ENCODE data around the gene PDIA6. TPM values are rescaled to one million over a fixed set of nuclear protein-coding genes. Genes with fewer than 3 reads are reported as not detected.
"Not testable (repeated sequence)": the region's sequence is repeated elsewhere in the genome, so short reads cannot be mapped to it uniquely, and the experiment has no call there.

Gene PDIA6
- total RNA-seq, 1 donor from 2014 or later = 119 TPM

DNA sequence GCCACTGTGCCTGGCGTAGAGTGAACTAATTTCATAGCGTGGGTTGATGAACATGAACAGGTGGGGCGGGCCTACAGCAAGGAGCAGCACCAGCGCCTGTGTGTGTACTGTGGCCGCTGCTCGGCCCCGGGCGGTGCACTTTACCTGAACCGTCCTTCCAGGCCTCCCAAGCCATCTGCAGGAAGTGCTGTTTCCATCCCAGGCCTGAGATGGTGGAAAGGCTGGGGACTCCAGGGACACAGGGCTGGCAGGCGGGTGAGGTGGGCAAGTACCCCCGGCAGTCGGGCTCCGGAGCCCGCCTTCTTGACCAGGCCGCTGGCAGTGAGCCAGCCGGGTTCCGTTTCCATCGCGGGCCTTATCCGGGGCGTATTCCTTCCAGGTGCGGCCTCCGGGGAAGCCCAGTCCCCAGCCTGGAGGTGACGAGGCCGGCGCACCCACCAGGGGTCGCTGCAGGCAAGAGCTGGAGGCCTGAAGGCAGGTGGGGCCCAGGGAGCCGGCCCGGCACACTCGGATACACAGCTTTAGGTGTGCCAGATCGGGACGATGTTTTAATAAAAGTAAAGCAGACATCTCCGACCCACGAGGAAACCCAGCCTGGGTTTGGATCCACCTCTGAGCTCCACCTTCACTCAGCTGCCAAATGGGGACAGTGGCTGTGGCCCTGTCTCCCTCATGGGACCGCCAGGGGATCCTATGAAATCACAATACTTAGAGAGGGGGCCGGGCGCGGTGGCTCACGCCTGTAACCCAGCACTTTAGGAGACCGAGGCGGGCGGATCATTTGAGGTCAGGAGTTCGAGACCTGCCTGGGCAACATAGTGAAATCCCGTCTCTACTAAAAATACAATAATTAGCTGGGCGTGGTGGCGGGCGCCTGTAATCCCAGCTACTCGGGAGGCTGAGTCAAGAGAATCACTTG, 22.7 kb upstream of the PDIA6 start:
- ATAC-seq (peak; percentile 84), DNase-seq (peak; percentile 88)
- intact Hi-C loops (cut with micrococcal nuclease) = loop anchor here (5.0 kb wide), 1 partner anchor 287 kb away; no protein-coding TSS in a partner anchor

DNA sequence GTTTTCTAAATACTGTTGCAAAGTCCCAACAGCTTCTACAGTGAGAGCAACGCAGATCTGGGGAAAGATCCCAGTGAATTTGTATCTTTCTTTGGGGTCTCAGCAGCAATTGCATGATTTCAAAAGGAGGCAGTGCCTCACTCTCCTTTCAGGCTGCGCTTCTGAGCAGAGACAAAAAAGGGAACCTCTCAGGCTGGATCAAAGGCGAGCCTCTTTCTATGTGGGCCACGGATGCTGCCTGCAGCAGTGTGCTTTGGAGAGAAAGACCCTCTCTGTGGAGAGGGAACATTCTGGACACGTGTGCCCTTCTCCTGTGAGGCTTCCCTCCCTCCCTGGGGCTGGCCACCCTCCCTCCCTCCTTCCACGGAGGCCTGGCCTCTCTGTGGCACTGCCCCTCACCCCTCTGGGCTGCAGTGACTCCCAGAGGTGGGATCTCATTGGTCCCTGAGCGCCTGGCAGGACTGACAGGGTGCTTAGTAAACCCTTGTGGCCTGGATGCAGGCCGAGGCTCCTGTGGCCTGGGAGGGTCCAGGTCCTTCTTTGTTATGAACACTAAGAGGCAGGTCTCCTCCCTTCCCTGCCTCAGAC, 21.6 kb upstream of the PDIA6 start:
- intact Hi-C loops (cut with micrococcal nuclease) = no loop called here
- DNase-seq = no peak
- ATAC-seq = no peak

DNA sequence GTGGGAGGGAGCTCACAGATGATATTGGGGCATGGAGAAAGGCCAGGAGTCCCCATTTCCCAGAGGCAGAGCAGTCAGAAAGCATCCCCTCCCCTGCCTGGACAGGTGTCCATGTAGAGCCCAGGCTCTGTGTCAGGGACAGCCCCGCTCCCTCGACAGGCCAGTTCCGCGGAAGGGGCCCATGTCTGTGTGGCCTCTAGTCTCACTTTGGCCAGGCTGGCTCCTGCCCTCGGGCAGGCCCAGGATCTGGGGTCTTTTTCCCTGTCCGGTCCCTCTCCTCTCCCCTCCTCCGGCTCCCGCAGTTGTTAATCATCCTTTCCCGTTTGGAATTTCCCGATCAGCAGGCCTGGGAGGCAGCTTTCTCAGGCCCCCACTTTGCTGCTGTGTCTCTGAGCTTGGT, 20.4 kb upstream of the PDIA6 start:
- intact Hi-C loops (cut with micrococcal nuclease) = no loop called here
- DNase-seq = no peak

DNA sequence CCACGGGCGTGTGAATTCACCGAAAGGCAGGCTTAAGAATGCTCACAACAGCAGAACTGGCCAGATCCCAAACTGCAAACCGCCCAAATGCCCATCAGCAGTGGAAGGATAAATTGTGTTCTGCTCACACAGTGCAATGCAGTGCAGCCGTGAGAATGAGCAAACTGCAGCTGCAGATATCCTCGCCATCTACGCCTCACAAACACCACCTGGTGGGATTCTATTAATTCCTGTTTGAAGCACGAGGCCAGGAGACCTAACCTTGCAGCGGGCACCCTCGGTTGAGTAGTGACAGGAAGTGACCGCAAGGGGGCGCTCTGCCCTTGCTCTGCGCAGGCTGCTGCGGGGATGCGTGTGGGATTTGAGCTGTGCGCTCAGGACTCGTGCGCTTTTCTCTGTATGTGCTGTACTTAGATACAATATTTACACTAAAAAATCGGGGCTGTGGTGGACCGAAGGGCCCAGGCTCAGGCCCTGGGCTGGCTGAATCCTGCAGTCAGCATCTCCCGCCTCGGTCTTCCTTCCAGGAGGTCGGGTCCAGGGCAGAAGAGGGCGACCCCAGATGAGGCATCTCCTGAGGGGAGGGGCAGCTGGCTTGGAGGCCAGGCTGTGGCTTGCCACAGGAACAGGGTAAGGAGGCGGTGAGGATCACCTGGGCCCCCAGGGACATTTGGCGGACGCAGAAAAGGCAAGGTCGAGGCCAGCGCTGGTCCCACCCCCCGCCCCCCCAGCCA, 19.8 kb upstream of the PDIA6 start:
- intact Hi-C loops (cut with micrococcal nuclease) = no loop called here
- peak; percentile 86 for ATAC-seq
- peak; percentile 88 for DNase-seq

More for the DNA sequence above, 20.4 kb upstream of the PDIA6 start:
- ATAC-seq = no peak

DNA sequence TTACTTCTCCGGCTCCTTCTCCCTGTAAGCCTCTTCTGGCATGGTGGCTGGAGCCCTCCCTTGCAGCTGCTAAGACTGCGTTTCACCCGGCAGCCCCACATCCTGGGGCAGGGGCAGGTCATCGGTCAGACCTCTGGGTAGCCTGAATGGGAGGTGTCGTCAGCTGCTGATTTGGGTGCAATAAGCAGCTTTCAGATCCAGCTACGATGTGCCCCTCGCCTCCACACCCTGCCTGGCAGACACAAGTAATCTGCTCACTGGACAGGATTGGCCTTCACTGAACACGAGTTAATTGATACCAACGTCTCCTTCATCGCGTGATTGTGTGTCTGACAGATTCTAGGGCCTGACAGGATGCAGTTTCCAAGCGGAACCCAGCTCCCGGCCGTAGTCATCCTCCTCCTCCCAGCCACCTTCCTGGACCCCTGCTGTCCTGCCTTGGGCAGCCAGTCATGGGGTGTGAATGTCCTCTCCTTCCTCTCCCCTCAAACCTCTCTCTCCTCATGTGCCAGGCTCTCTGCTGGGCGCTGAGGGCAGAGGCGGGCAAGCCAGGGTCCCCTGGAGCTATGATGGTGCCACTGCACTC, 18.9 kb upstream of the PDIA6 start:
- ATAC-seq (no peak), DNase-seq (no peak)
- intact Hi-C loops (cut with micrococcal nuclease) = no loop called here

DNA sequence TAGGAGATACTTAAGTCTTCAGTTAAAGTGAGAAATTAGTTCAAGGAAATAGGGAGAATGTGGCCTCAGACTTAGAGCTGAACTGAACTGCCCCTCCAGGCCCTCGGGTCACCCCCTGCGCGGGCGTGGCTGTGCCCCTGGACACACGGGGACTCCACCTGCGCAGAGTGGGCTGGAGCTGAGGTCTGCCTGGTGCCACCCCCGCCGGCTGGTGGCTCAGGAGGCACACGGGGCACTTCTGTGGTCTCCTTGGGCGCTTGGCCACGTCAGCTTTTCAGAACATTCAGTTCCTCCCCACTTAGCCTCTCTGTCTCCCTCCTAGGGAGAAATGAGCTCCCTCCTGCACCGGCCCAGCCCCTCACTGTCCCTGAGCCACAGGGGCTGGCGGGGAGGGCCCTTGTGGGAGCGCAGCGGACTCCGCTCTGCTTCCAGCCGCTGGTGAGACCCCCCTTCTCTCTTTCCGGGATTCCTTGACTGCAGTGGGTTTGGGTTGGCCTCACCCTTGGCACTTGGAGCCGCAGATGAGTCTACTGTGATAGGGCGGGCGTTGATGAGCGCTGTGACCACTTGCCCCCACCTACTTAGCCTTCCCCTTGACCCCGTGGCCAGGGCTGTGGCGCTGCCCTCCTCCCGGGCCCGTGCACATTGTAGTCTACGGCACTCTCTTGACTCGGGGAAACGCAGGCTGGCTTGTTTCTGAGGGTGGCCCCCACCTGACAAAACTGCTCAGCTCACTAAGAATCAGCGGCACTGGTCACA, 18.2 kb upstream of the PDIA6 start:
- intact Hi-C loops (cut with micrococcal nuclease) = no loop called here
- ATAC-seq = no peak
- DNase-seq = no peak

DNA sequence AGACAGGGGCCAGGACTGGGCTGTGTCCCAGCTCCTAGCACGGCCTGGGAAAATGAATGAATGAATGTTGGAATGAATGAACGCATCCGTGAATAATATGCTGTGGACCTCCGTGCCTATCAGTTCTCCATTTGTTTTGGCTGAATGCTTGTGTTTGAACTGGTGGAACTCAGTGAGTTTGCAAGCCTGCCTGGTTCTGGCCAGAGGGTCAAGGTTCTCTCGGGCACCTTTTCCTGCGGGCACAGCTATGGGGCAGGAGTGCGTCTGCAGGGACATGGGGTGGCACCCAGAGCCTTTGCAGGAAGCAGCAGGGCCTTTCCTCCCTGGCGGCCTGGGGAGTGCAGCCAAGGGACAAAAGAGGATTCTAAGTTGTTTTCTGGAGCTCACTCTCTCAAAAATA, 17.6 kb upstream of the PDIA6 start:
- intact Hi-C loops (cut with micrococcal nuclease) = no loop called here
- ATAC-seq (no peak), DNase-seq (no peak)

DNA sequence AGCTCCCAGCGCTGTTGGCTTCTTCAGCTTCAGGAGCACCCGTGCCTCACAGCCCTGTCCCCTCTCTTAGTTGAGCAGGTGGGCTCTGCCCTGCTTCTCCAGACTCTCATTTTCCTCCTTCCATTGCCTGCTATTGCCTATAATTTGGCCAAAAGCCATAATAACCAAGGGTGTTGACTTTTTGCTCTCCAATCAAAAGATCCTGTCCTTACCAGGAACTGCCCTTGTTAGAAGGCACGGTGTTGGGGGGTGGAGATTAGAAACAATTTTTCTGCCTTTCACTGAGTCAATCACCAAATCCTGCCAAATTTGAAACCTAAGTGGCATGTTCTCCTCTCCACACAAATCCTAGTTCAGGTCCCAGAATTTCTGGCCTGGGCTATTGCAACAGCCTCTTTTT, 16.7 kb upstream of the PDIA6 start:
- no peak for ATAC-seq
- DNase-seq = no peak
- intact Hi-C loops (cut with micrococcal nuclease) = no loop called here

DNA sequence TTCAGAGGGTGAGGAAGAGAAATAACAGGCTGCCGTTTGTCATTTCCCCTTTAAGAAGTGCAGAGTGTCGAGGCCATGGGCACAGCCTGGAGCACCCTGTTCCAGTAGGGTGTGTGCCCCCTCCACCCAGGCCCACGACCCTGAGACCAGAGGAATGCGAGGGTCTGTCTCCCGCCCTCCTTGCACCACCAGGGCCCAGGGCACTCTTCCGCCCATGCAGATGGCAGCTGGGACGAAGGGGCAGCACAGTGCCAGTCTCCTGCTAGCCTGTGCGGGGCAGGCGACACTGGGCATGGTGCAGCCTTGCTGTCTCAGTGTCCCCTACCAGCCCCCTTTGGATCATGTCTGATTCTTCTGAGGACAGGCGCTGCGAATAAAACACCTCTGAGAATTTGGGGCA, 15.8 kb upstream of the PDIA6 start:
- ATAC-seq = no peak
- intact Hi-C loops (cut with micrococcal nuclease) = no loop called here
- DNase-seq = no peak

DNA sequence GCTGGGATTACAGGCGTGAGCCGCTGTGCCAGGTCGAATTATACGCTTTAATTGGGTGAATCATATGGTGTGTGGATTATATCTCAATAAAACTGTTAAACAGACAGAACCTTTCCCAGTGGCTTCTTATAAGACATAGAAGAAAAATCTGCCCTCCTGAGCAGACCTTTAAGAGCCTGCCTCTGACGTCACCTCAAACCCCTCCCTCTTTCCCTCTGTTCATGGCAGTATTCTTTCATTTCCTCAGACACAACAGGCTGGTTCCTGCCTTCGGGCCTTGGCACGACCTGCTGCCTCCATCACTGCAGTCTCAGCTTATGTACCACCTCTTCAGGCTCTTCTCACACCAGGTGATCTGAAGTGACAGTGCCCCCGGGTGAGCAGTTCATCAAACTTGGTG, 14.0 kb upstream of the PDIA6 start:
- no peak for ATAC-seq
- intact Hi-C loops (cut with micrococcal nuclease) = no loop called here

DNA sequence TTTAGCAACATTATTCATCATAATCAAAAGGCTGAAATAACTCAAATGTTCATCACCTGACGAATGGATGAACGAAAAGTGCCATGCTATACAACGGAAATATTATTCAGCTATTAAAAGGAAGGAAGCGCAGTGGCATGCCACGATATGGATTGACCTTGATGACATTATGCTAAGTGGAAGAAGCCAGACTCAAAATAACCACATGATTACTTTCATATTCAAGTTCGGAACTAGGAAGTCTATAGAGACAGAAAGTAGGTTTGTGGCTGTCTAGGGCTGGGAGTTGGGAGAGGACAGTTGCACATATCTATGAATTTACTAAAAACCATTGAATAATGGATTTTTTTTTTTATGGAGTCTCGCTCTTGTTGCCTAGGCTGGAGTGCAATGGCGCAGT, 13.4 kb upstream of the PDIA6 start:
- DNase-seq (no peak), ATAC-seq (peak; percentile 35)
- intact Hi-C loops (cut with micrococcal nuclease) = no loop called here

More for the DNA sequence above, 14.0 kb upstream of the PDIA6 start:
- DNase-seq = no peak

DNA sequence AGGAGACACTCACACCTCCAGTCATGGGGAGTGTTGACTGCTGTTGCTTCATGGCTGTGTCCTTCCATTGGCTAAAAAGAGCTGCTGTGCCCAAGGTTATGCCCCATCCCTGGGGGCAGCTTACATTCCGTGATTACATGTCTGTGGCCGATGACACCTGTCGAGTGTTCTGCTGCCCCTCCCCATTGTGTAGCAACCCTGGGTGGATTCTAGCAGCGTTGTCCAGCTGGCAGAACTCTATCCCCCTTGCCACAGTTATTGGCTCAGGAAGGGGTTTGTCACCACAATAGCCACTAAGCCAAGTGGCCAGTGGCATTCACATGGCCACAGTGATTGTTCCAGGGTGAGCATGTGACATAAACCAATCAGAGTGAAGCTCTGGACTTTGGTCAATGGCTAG, 11.6 kb upstream of the PDIA6 start:
- intact Hi-C loops (cut with micrococcal nuclease) = no loop called here
- ATAC-seq = no peak
- no peak for DNase-seq

DNA sequence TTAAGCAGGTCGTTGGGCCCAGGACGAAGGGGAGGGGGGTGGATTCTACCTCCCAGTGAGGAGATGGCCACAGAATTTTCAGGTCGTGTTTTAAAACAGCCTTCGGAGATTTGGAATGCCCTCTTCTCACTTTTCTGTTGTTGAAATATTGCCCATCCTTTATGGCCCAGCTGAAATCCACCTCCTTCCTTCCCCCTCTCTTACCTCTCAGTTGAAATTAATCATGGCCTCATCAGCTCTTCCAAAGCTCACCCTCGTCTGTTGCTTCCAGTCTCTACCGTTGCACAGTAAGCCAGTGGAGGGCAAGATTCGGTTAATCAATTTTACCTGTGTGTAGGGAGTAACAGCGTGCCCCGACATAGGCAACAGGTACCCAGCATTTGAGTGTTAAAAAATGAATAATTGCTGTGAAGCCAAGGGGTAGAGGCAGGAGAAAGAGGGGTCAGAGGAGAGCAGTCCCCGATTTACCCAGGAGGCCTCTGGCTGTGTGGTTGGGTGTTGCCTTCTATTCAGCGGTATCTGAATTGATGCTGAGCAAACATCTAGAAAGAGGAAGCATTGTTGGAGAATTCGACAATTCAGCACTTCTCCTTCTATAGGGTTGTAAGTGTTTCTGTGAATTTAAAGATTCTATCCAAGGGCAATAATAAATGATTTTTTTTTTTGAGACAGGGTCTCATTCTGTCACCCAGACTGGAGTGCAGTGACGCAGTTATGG, 8.6 kb upstream of the PDIA6 start:
- no peak for DNase-seq
- peak; percentile 44 for ATAC-seq
- intact Hi-C loops (cut with micrococcal nuclease) = no loop called here

DNA sequence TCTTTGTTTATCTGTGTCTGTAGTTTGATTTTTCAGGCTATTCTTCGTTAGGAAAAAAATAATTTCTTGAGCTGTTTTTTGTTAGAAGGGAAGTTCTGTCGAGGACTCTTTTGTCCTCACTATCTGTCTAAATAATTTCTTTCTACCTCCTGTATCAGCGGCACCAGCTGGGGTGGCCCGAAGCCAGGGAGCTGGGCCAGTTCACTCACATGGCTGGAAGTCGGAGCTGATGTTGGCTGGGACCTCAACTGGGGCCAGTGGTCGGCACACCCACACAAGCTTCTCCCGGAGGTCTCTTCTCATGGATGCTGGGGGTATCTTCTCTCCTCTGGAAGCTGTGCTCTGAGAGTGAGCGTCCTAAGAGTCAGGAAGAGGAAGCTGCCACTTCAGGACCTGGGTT, 8.0 kb upstream of the PDIA6 start:
- DNase-seq (peak; percentile 77), ATAC-seq (peak; percentile 50)
- intact Hi-C loops (cut with micrococcal nuclease) = no loop called here

DNA sequence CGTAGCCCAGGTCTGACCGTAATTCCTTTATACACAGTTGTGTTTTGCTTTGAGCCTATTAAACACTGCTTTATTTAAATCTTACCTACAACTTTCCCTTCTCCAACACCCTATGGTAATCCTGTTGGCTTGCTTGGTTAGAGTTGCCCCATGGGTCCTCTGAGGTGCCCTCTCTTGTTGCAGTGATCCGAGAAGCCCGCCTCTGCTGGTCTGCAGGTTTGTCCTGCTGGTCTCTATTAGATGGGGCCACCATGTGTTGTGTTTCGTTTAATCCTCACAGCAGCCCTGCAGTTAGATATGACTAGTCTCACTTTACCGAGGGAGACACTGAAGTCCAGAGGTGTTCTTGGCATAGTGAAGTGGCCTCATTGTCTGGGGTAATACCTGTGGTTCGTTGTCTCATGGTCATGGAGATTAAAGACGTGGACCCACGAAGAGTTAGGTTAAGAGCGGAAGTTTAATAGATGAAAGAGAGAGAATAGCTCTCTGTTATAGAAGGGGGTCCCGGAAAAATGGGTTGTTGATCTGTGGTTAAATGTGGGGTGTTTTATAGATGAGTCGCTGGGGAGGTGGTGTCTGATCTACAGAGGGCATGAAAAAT, 7.2 kb upstream of the PDIA6 start:
- DNase-seq (no peak), ATAC-seq (no peak)
- intact Hi-C loops (cut with micrococcal nuclease) = no loop called here

DNA sequence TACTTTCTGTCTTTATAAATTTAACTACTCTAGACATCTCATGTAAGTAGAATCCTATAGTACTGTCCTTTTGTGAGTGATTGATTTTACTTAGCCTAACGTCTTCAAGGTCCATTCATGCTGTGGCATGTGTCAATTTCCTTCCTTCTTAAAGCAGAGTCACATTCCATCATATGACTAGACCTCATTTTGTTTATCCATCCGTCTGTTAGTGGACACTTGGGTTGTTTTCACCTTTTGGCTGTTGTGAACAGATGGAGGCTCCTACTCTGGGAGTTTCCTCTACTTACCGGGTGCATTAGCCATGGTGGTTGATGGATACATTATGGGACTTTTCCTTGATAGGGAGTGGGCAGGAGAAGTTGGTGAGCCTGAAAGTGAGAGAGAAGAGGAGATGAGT, 6.4 kb upstream of the PDIA6 start:
- intact Hi-C loops (cut with micrococcal nuclease) = no loop called here
- DNase-seq (no peak), ATAC-seq (no peak)

DNA sequence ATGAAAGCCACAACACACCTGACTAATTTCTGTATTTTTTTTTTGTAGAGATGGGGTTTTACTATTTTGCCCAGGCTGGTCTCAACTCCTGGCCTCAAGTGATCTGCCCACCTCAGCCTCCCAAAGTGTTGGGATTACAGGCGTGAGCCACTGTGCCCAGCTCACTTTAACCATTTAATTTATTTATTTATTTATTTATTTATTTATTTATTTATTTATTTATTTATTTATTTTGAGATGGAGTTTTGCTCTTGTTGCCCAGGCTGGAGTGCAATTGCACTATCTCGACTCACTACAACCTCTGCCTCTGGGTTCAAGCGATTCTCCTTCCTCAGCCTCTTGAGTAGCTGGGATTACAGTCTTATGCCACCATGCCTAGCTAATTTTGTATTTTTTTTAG, 5.7 kb upstream of the PDIA6 start:
- ATAC-seq; DNase-seq; intact Hi-C loops (cut with micrococcal nuclease): not testable (repeated sequence)

DNA sequence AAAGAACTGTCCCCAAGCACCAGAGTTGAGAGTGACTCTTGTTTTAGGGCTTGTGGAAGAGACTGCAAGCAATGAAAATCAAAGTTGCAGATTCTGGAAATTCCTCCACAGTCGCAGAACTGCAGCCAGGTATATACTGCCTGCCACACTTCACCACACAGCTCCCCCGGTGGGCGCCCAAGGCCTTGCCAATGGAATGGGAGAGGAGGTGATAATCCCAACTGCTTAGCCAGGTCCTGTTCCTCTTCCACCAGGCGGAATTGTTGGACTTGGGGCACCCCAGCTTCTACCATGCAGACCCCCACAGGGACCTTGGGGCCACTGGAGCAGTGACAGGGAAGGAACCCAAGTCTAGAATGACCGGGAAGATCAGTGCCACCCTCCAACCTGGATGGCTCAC, 4.8 kb upstream of the PDIA6 start:
- ATAC-seq (no peak), DNase-seq (no peak)
- intact Hi-C loops (cut with micrococcal nuclease) = no loop called here

All from left ventricle myocardium superior (tissue), 1 donor.